Lower leg skin (tissue), 4 donors: ENCODE results near the gene REXO1. TPM values are rescaled to one million over a fixed set of nuclear protein-coding genes. Genes with fewer than 3 reads are reported as not detected.

Experiments
- DNase-seq, 2 donors: peaks; one replicate each; pipeline ENCODE4 v3.0.0-alpha.2; 2019; ENCODE audit warnings: low spot score in 2 of 2
- H3K4me3 ChIP-seq: fragments of 200-600 bp; sonication (generic); 2 replicates; pipeline ENCODE4 v1.5.1; 2017; ENCODE audit warnings: mild to moderate bottlenecking, low read depth; ENCODE audit not compliant: poor library complexity, severe bottlenecking
- CTCF ChIP-seq, 3 donors: fragments of 450-650 bp; IDR thresholded peaks; one replicate each; pipeline ENCODE4 v1.5.1; 2016; ENCODE audit warnings: antibody characterized with exemption in 3 of 3, mild to moderate bottlenecking in 3 of 3, moderate library complexity in 2 of 3
- POLR2A ChIP-seq, 2 donors: fragments of 450-650 bp; IDR thresholded peaks; one replicate each; pipeline ENCODE4 v1.6.1; 2016 to 2017; ENCODE audit warnings: antibody characterized with exemption in 2 of 2, mild to moderate bottlenecking in 1 of 2, moderate library complexity in 1 of 2
- WGBS, 2 donors: methylation state at CpG; one replicate each; pipeline ENCODE4 v1.1.5; 2018; 5-methylcytosine and 5-hydroxymethylcytosine counted together
- intact Hi-C: fragments of 100-400 bp; cut with DNase I; formaldehyde crosslinking; loops from one replicate; pipeline ENCODE4 v1.15.0; 2023; ENCODE audit warnings: low total_unique reads
- total RNA-seq, 4 donors: library from RNA; depleted of rRNA; stranded (reverse); fragments of >200 nt; gene quantifications; one replicate each; pipeline ENCODE4 v1.1.0, GENCODE V29; 2016

Gene REXO1
- total RNA-seq, 4 donors from 2014 or later = 32.9 to 51.1 (median 41.2) TPM

GRCh38 chr19:1791879-1792278 is 56.4 kb downstream of the REXO1 start:
- 78 to 90% methylated on average over 8 to 14 of the region's 14 CpGs for WGBS, 2 donors
- no peak overlapping the region for H3K4me3 ChIP-seq
- intact Hi-C loops = no loop called here
- TF ChIP-seq CTCF (IDR thresholded peaks at IDR 0.05) (no peak), POLR2A (IDR thresholded peaks at IDR 0.05) (no peak)
- DNase-seq = no peak

GRCh38 chr19:1790054-1790792 is 58.1 kb downstream of the REXO1 start:
- no peak for DNase-seq
- H3K4me3 ChIP-seq = no peak overlapping the region
- WGBS, 2 donors = 14 to 27% methylated on average over 3 to 4 of the region's 7 CpGs
- TF ChIP-seq CTCF (IDR thresholded peaks at IDR 0.05) (no peak), POLR2A (IDR thresholded peaks at IDR 0.05) (no peak)
- intact Hi-C loops = no loop called here

GRCh38 chr19:1789261-1790041 is 58.8 kb downstream of the REXO1 start:
- 6 to 18% methylated on average over 23 to 41 of the region's 59 CpGs for WGBS, 2 donors
- intact Hi-C loops = no loop called here
- DNase-seq = no peak
- TF ChIP-seq CTCF (IDR thresholded peaks at IDR 0.05) (no peak), POLR2A (IDR thresholded peaks at IDR 0.05) (no peak)
- no peak overlapping the region for H3K4me3 ChIP-seq

- intact Hi-C loops = no loop called here
- WGBS, 2 donors = 49 to 56% methylated on average over 8 of the region's 8 CpGs
These were observed 61.2 kb downstream of the REXO1 start for GRCh38 chr19:1787116-1787515.

GRCh38 chr19:1786668-1787067 is 61.6 kb downstream of the REXO1 start:
- DNase-seq = no peak
- intact Hi-C loops = no loop called here
- 71 to 77% methylated on average over 8 of the region's 8 CpGs for WGBS, 2 donors

More at GRCh38 chr19:1787116-1787515, 61.2 kb downstream of the REXO1 start:
- DNase-seq = no peak
- no peak for TF ChIP-seq CTCF (IDR thresholded peaks at IDR 0.05)
- TF ChIP-seq POLR2A (IDR thresholded peaks at IDR 0.05) = no peak
- H3K4me3 ChIP-seq = no peak overlapping the region

More at GRCh38 chr19:1786668-1787067, 61.6 kb downstream of the REXO1 start:
- no peak overlapping the region for H3K4me3 ChIP-seq
- TF ChIP-seq POLR2A (IDR thresholded peaks at IDR 0.05) (no peak), CTCF (IDR thresholded peaks at IDR 0.05) (no peak)
